Osteoblast (primary cell): ENCODE data around the gene LENG8. TPM values are rescaled to one million over a fixed set of nuclear protein-coding genes. Genes with fewer than 3 reads are reported as not detected.
"Not testable (repeated sequence)": the region's sequence is repeated elsewhere in the genome, so short reads cannot be mapped to it uniquely, and the experiment has no call there.

Source experiments
- DNase-seq: peaks from one replicate; pipeline ENCODE4 v3.0.0; 2011; ENCODE audit warnings: low spot score, mixed read lengths; ENCODE audit not compliant: insufficient read length; ENCODE audit errors: missing footprints
- H2AFZ ChIP-seq: 2 replicates; pipeline ENCODE4 v1.6.0; 2011; ENCODE audit warnings: mild to moderate bottlenecking, low read length
- H3K27ac ChIP-seq: 2 replicates; pipeline ENCODE4 v1.5.1; 2011; ENCODE audit warnings: mild to moderate bottlenecking, low read depth, low read length, moderate library complexity
- H3K27me3 ChIP-seq: 2 replicates; pipeline ENCODE4 v1.6.0; 2012; ENCODE audit warnings: mild to moderate bottlenecking, control low read depth, inconsistent platforms, low read length, moderate library complexity; ENCODE audit not compliant: insufficient read depth
- H3K36me3 ChIP-seq: 2 replicates; pipeline ENCODE4 v1.5.1; 2011; ENCODE audit warnings: mild to moderate bottlenecking, low read length, control low read depth, moderate library complexity; ENCODE audit not compliant: insufficient read depth
- H3K4me1 ChIP-seq: 2 replicates; pipeline ENCODE4 v1.5.1; 2011; ENCODE audit warnings: mild to moderate bottlenecking, low read length, control low read depth, moderate library complexity; ENCODE audit not compliant: insufficient read depth
- H3K4me2 ChIP-seq: 2 replicates; pipeline ENCODE4 v1.6.0; 2011; ENCODE audit warnings: mild to moderate bottlenecking, low read length; ENCODE audit not compliant: insufficient read depth
- H3K4me3 ChIP-seq: fragments of 200-600 bp; sonication (generic); 3 replicates; pipeline ENCODE4 v1.5.1; 2012; ENCODE audit warnings: mild to moderate bottlenecking, low read length, inconsistent platforms; ENCODE audit not compliant: insufficient read depth
- H3K79me2 ChIP-seq: 2 replicates; pipeline ENCODE4 v1.6.0; 2012; ENCODE audit warnings: mild to moderate bottlenecking, low read length, control low read depth, inconsistent platforms; ENCODE audit not compliant: insufficient read depth
- H3K9me3 ChIP-seq: 2 replicates; pipeline ENCODE4 v1.5.1; 2011; ENCODE audit warnings: low read depth, low read length, control low read depth
- H4K20me1 ChIP-seq: 2 replicates; pipeline ENCODE4 v1.6.0; 2012; ENCODE audit warnings: mild to moderate bottlenecking, low read length, control low read depth; ENCODE audit not compliant: insufficient read depth
- CTCF ChIP-seq: IDR thresholded peaks from 2 replicates; pipeline ENCODE4 v1.5.1; 2011; ENCODE audit warnings: mild to moderate bottlenecking, low read depth, low read length, moderate library complexity; ENCODE audit errors: extremely low read depth
- total RNA-seq: library from RNA; depleted of rRNA; stranded (reverse); fragments of >200 nt; gene quantifications from 2 replicates; pipeline ENCODE4 v1.2.3, GENCODE V29; 2012

Gene LENG8
- total RNA-seq, 1 donor = 42.3 TPM

DNA sequence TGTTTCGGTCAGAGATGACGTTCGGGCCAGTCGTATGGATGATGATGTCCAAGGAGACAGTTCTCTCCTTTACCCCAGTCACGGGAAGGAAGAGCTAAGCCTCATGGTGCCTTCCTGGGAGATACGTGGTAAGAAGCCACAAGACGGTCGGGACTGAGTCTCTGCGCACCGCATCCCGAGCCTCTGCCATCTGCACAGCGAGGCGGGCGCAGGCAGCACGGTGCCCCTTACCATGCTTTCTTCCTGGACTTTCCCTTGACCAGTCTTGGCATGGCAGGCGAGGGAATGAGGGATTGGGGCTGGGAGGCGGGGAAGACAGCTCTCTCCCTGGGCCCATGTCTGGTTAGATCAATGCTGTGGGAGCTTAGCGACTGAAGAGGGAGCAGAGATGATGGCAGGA lies 43.6 kb downstream of the LENG8 start:
- DNase-seq = no peak
- Histone ChIP-seq H3K27ac (no peak overlapping the region), H3K9me3 (no peaks in the 10 kb centered on the region), H3K27me3 (no peaks in the 10 kb centered on the region), H3K4me3 (no peak overlapping the region), H2AFZ (no peak overlapping the region), H4K20me1 (no peaks in the 10 kb centered on the region), H3K4me2 (no peak overlapping the region), H3K79me2 (no peaks in the 10 kb centered on the region), H3K36me3 (no peaks in the 10 kb centered on the region), H3K4me1 (no peaks in the 10 kb centered on the region)
- no peak for TF ChIP-seq CTCF

DNA sequence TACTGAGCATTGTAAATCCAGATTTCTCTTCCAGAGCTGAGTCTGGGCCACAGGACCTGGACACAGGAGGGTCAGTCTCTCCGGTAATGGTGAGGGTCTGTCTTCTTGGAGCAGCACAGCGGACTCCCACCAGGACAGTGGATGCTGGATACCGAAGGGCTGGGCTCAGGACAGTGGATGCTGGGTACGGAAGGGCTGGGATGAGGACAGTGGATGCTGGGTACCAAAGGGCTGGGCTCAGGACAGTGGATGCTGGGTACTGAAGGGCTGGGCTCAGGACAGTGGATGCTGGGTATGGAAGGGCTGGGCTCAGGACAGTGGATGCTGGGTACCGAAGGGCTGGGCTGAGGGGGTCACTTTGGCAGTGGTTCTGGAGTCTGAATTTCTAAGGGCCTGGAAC lies 44.1 kb downstream of the LENG8 start:
- H3K27ac ChIP-seq, DNase-seq, H4K20me1 ChIP-seq, H3K36me3 ChIP-seq, H3K4me1 ChIP-seq, H3K4me3 ChIP-seq, H2AFZ ChIP-seq, H3K4me2 ChIP-seq, H3K79me2 ChIP-seq, H3K9me3 ChIP-seq, H3K27me3 ChIP-seq: not testable (repeated sequence)

- no peak overlapping the region for H2AFZ ChIP-seq
- no peak for TF ChIP-seq CTCF
- H3K4me3 ChIP-seq = no peak overlapping the region
- H3K27ac ChIP-seq = no peak overlapping the region
- H3K4me1 ChIP-seq = no peaks in the 10 kb centered on the region
- H3K79me2 ChIP-seq = no peaks in the 10 kb centered on the region
- no peaks in the 10 kb centered on the region for H4K20me1 ChIP-seq
- no peak overlapping the region for H3K4me2 ChIP-seq
- no peaks in the 10 kb centered on the region for H3K9me3 ChIP-seq
- H3K27me3 ChIP-seq = no peaks in the 10 kb centered on the region
- DNase-seq = peak; percentile 26
- H3K36me3 ChIP-seq = no peaks in the 10 kb centered on the region
Measured at GRCh38 chr19:54493967-54494585, 45.1 kb downstream of the LENG8 start.

GRCh38 chr19:54495284-54495683 lies 46.3 kb downstream of the LENG8 start:
- not testable (repeated sequence) for H3K27ac ChIP-seq, H2AFZ ChIP-seq, H3K9me3 ChIP-seq, H3K4me1 ChIP-seq, H3K27me3 ChIP-seq, H3K79me2 ChIP-seq, H3K36me3 ChIP-seq, H4K20me1 ChIP-seq, H3K4me2 ChIP-seq, H3K4me3 ChIP-seq
- peak; percentile 46 for DNase-seq

GRCh38 chr19:54497747-54498450 lies 48.9 kb downstream of the LENG8 start:
- H3K27ac ChIP-seq, H3K9me3 ChIP-seq, H3K36me3 ChIP-seq, H3K4me2 ChIP-seq, H3K27me3 ChIP-seq, DNase-seq, H3K79me2 ChIP-seq, H4K20me1 ChIP-seq, H3K4me1 ChIP-seq, H2AFZ ChIP-seq, H3K4me3 ChIP-seq: not testable (repeated sequence)

GRCh38 chr19:54498451-54498772 lies 49.4 kb downstream of the LENG8 start:
- not testable (repeated sequence) for H3K27ac ChIP-seq, H3K4me2 ChIP-seq, H4K20me1 ChIP-seq, DNase-seq, H3K79me2 ChIP-seq, H3K27me3 ChIP-seq, H3K36me3 ChIP-seq, H2AFZ ChIP-seq, H3K9me3 ChIP-seq, H3K4me3 ChIP-seq, H3K4me1 ChIP-seq
